ENCODE results near the gene ERCC5. TPM values are rescaled to one million over a fixed set of nuclear protein-coding genes. Genes with fewer than 3 reads are reported as not detected.
A peak's percentile ranks its signal among the peaks of the same experiment; 100 is the strongest.

Gene ERCC5
- polyA plus RNA-seq, 1 donor (not counting 4 experiments of a cell fraction or from before 2014, with no cell fraction given) = 40.3 TPM

DNA sequence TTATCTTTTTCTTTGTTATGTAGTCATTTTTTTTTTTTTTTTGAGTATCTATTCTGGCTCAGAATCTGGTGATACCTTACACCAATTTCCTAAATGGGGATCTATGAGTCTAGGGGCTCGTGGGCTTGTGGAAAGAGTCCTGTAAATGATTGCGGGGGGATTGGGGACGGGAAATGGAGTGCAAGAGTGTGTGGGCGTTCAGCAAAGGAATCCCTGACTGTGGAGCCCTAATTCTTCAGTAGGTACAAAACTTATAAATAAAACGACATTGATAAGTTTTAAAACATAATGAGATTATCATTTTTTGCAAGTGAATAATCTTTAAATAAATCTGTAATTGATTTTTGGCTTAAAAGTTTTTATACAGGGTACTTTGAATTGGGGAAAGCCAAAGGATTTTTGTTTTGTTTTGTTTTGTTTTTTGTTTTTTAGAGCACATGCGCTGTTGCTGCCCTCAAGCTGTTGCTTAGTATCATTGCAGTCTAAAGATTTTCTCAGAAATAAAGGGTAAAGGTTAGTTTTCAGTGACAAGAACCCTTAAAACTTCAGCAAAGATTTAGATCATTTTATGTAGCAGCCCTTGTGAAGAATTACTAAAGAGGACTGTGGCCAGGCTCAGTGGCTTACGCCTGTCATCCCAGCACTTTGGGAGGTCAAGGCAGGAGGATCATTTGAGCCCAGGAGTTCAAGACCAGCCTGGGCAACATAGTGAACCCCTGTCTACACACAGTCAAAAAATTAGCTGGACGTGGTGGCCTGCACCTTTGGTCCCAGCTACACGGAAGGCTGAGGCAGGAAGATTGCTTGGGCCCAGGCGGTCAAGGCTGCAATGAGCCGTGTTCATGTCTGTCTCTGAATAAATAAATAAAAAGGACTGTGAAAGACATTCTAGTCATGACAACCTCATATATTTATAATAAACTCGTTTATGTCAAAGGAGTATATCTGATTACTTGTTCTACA, 1.7 kb downstream of the ERCC5 start:
- Histone ChIP-seq H3K4me3 (ENCODE audit: control insufficient read depth in 2 of 3, extremely low read depth in 1 of 3, insufficient read depth in 2 of 3, low read depth in 1 of 3, low read length in 3 of 3) (peak overlapping the region; percentile 85 to 91 (median 88)), H3K79me2 (ENCODE audit: control insufficient read depth, insufficient read depth, low read length) (peaks cover 43% of the 10 kb centered on the region), H4K20me1 (ENCODE audit: control insufficient read depth, extremely low read depth, insufficient read depth, low read length) (no peaks in the 10 kb centered on the region), H3K27me3 (ENCODE audit: control insufficient read depth, extremely low read depth, insufficient read depth, low read length) (no peaks in the 10 kb centered on the region), H3K9me3 (ENCODE audit: control insufficient read depth, low read depth, low read length) (no peaks in the 10 kb centered on the region), H3K36me3 (ENCODE audit: control insufficient read depth in 2 of 2, extremely low read depth in 1 of 2, insufficient read depth in 2 of 2, low read length in 2 of 2) (peaks cover 4 to 6% of the 10 kb centered on the region in 2 experiments), H3K4me1 (ENCODE audit: control insufficient read depth, extremely low read depth, insufficient read depth, low read length) (peaks cover 11% of the 10 kb centered on the region), H2AFZ (ENCODE audit: control insufficient read depth, low read length) (peak overlapping the region; percentile 95), H3K27ac (ENCODE audit: control insufficient read depth, insufficient read depth, low read length) (peak overlapping the region; percentile 88), H3K4me2 (ENCODE audit: control insufficient read depth, extremely low read depth, insufficient read depth, low read depth, low read length) (peak overlapping the region; percentile 98), H3K9ac (ENCODE audit: control insufficient read depth, extremely low read depth, insufficient read depth, low read length) (peak overlapping the region; percentile 92), H3K9me1 (ENCODE audit: control insufficient read depth, extremely low read depth, insufficient read depth, low read length) (no peaks in the 10 kb centered on the region)
- dilution Hi-C loops (cut with MboI; ENCODE audit: extremely low pct_ligation_motif_present, low sequenced_read_pairs) = no loop called here
- TF ChIP-seq, protein P1, sequence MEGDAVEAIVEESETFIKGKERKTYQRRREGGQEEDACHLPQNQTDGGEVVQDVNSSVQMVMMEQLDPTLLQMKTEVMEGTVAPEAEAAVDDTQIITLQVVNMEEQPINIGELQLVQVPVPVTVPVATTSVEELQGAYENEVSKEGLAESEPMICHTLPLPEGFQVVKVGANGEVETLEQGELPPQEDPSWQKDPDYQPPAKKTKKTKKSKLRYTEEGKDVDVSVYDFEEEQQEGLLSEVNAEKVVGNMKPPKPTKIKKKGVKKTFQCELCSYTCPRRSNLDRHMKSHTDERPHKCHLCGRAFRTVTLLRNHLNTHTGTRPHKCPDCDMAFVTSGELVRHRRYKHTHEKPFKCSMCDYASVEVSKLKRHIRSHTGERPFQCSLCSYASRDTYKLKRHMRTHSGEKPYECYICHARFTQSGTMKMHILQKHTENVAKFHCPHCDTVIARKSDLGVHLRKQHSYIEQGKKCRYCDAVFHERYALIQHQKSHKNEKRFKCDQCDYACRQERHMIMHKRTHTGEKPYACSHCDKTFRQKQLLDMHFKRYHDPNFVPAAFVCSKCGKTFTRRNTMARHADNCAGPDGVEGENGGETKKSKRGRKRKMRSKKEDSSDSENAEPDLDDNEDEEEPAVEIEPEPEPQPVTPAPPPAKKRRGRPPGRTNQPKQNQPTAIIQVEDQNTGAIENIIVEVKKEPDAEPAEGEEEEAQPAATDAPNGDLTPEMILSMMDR (optimal IDR thresholded peaks at IDR 0.05 in 1 of 3, IDR thresholded peaks at IDR 0.05 in 1 of 3, conservative IDR thresholded peaks at IDR 0.05 in 1 of 3; ENCODE audit: extremely low read depth in 1 of 3, insufficient read depth in 2 of 3, low read length in 3 of 3) = peak in 2 of 3 experiments; percentile 49 to 59
- TF ChIP-seq EZH2 (IDR thresholded peaks at IDR 0.05; ENCODE audit: low read length) = no peak
- FAIRE-seq = no peak
- no peak for DNase-seq (ENCODE audit: low read depth, low spot score)

DNA sequence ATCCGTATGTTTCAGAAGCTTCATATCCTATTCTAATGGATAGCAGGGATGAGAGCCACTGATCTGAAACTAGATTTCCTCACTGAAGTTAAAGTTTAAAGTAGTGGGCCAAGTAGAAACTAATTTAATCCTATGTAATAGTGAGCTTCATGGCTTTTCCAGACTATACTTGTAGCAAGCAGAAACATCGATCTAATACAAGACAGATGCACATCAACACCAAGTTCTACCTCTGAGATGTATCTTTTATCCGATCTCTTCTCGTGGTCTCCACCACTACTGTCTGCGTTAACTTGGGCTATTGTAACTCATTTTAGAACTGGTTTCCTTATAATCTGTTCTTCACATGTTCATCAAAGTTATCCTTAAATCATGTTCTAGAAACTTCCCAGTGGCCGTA, 3.1 kb downstream of the ERCC5 start:
- no peak for DNase-seq (ENCODE audit: low read depth, low spot score)
- Histone ChIP-seq H3K9ac (ENCODE audit: control insufficient read depth, extremely low read depth, insufficient read depth, low read length) (no peak overlapping the region), H3K27me3 (ENCODE audit: control insufficient read depth, extremely low read depth, insufficient read depth, low read length) (no peaks in the 10 kb centered on the region), H3K36me3 (ENCODE audit: control insufficient read depth in 2 of 2, extremely low read depth in 1 of 2, insufficient read depth in 2 of 2, low read length in 2 of 2) (peaks cover 5 to 10% of the 10 kb centered on the region in 2 experiments), H3K9me1 (ENCODE audit: control insufficient read depth, extremely low read depth, insufficient read depth, low read length) (no peaks in the 10 kb centered on the region), H3K9me3 (ENCODE audit: control insufficient read depth, low read depth, low read length) (no peaks in the 10 kb centered on the region), H3K4me1 (ENCODE audit: control insufficient read depth, extremely low read depth, insufficient read depth, low read length) (peaks cover 11% of the 10 kb centered on the region), H3K27ac (ENCODE audit: control insufficient read depth, insufficient read depth, low read length) (no peak overlapping the region), H3K4me3 (ENCODE audit: control insufficient read depth in 2 of 3, extremely low read depth in 1 of 3, insufficient read depth in 2 of 3, low read depth in 1 of 3, low read length in 3 of 3) (no peak overlapping the region), H3K4me2 (ENCODE audit: control insufficient read depth, extremely low read depth, insufficient read depth, low read depth, low read length) (no peak overlapping the region), H3K79me2 (ENCODE audit: control insufficient read depth, insufficient read depth, low read length) (peaks cover 43% of the 10 kb centered on the region), H4K20me1 (ENCODE audit: control insufficient read depth, extremely low read depth, insufficient read depth, low read length) (no peaks in the 10 kb centered on the region), H2AFZ (ENCODE audit: control insufficient read depth, low read length) (no peak overlapping the region)
- no peak for TF ChIP-seq EZH2 (IDR thresholded peaks at IDR 0.05; ENCODE audit: low read length)
- TF ChIP-seq, protein P1 (optimal IDR thresholded peaks at IDR 0.05 in 1 of 3, IDR thresholded peaks at IDR 0.05 in 1 of 3, conservative IDR thresholded peaks at IDR 0.05 in 1 of 3; ENCODE audit: extremely low read depth in 1 of 3, insufficient read depth in 2 of 3, low read length in 3 of 3) = no peak
- dilution Hi-C loops (cut with MboI; ENCODE audit: extremely low pct_ligation_motif_present, low sequenced_read_pairs) = no loop called here
- no peak for FAIRE-seq

Data from keratinocyte (primary cell).